CD4-positive, CD25-positive, alpha-beta regulatory T cell (primary cell): ENCODE data around the gene PRDM16. TPM values are rescaled to one million over a fixed set of nuclear protein-coding genes. Genes with fewer than 3 reads are reported as not detected.

ENCODE experiments used
- ATAC-seq, 2 donors: fragments of 150-1000 bp; cut with Tn5 transposase; one replicate each; pipeline ENCODE4 v1.10.0; 2021; ENCODE audit warnings: low read depth in 2 of 2, moderate number of reproducible peaks in 2 of 2, moderate library complexity in 1 of 2
- DNase-seq, 3 donors: peaks; one replicate each; pipeline versions ENCODE4 v3.0.0 to v3.0.0-alpha.2; 2012 to 2022; ENCODE audit warnings: mixed read lengths in 1 of 3
- H3K27ac ChIP-seq: one replicate; pipeline ENCODE4 v1.7.0; 2013; ENCODE audit warnings: mild to moderate bottlenecking, low read length; ENCODE audit not compliant: insufficient read depth, poor library complexity, severe bottlenecking
- H3K27me3 ChIP-seq: one replicate; pipeline ENCODE4 v1.7.0; 2013; ENCODE audit warnings: low read length; ENCODE audit not compliant: control insufficient read depth, insufficient read depth
- H3K36me3 ChIP-seq: one replicate; pipeline ENCODE4 v1.7.0; 2013; ENCODE audit warnings: mild to moderate bottlenecking, low read length, moderate library complexity; ENCODE audit not compliant: control insufficient read depth, insufficient read depth
- H3K4me1 ChIP-seq: 2 replicates; pipeline ENCODE4 v1.7.0; 2013; ENCODE audit warnings: mild to moderate bottlenecking, low read length; ENCODE audit not compliant: insufficient read depth, control insufficient read depth, poor library complexity, severe bottlenecking
- H3K4me3 ChIP-seq: one replicate; pipeline ENCODE4 v1.7.0; 2013; ENCODE audit warnings: low read depth, mild to moderate bottlenecking, low read length, moderate library complexity
- H3K9me3 ChIP-seq, 2 experiments: 1 replicate in 1 of 2; 2 replicates in 1 of 2; pipeline ENCODE4 v1.7.0; 2013; ENCODE audit warnings: low read length in 2 of 2, mild to moderate bottlenecking in 1 of 2, moderate library complexity in 1 of 2; ENCODE audit not compliant: control insufficient read depth in 2 of 2
- H3K27ac Mint-ChIP-seq, 3 donors: one replicate each; pipeline ENCODE4 v1.8.0; 2020 to 2022; ENCODE audit warnings: mild to moderate bottlenecking in 3 of 3, mixed read lengths in 3 of 3, moderate library complexity in 2 of 3
- H3K27me3 Mint-ChIP-seq: one replicate; pipeline ENCODE4 v1.8.0; 2022; ENCODE audit warnings: mild to moderate bottlenecking, mixed read lengths
- H3K36me3 Mint-ChIP-seq: one replicate; pipeline ENCODE4 v1.8.0; 2020; ENCODE audit warnings: mixed read lengths
- H3K4me1 Mint-ChIP-seq, 4 donors: one replicate each; pipeline ENCODE4 v1.8.0; 2020 to 2022; ENCODE audit warnings: mixed read lengths in 4 of 4, mild to moderate bottlenecking in 1 of 4
- H3K4me3 Mint-ChIP-seq, 4 donors: one replicate each; pipeline ENCODE4 v1.8.0; 2020 to 2022; ENCODE audit warnings: mild to moderate bottlenecking in 4 of 4, mixed read lengths in 4 of 4, moderate library complexity in 3 of 4
- H3K9me3 Mint-ChIP-seq, 7 donors: one replicate each; pipeline ENCODE4 v1.8.0; 2020 to 2022; ENCODE audit warnings: mixed read lengths in 7 of 7, mild to moderate bottlenecking in 3 of 7, moderate library complexity in 2 of 7
- polyA plus RNA-seq, 4 donors: library from polyadenylated mRNA; unstranded; fragments of 300-500 nt; fragmentation: Illumina TruSeq; gene quantifications; one replicate each; pipeline ENCODE4 v1.2.3, GENCODE V29; 2021
- total RNA-seq: library from RNA; stranded (reverse); gene quantifications from one replicate; pipeline ENCODE4 v1.2.3, GENCODE V29; 2022

The PRDM16 gene
- total and polyA plus RNA-seq, 5 donors from 2014 or later, result 0.27 TPM; not detected in 4

GRCh38 chr1:3405491-3405890 lies 336.5 kb downstream of the PRDM16 start:
- no peaks in the 10 kb centered on the region for H3K36me3 ChIP-seq
- no peaks in the 10 kb centered on the region for H3K4me1 Mint-ChIP-seq
- no peak overlapping the region for H3K27ac Mint-ChIP-seq
- H3K27me3 ChIP-seq, result no peaks in the 10 kb centered on the region
- no peaks in the 10 kb centered on the region for H3K4me1 ChIP-seq
- peak overlapping the region in 1 of 4 donors; percentile 51 for H3K4me3 Mint-ChIP-seq
- ATAC-seq (no peak), DNase-seq (no peak)
- H3K4me3 ChIP-seq, result no peak overlapping the region
- H3K36me3 Mint-ChIP-seq, result no peaks in the 10 kb centered on the region
- no peak overlapping the region for H3K27ac ChIP-seq
- no peaks in the 10 kb centered on the region for H3K9me3 Mint-ChIP-seq
- no peaks in the 10 kb centered on the region for H3K9me3 ChIP-seq
- no peaks in the 10 kb centered on the region for H3K27me3 Mint-ChIP-seq

DNA sequence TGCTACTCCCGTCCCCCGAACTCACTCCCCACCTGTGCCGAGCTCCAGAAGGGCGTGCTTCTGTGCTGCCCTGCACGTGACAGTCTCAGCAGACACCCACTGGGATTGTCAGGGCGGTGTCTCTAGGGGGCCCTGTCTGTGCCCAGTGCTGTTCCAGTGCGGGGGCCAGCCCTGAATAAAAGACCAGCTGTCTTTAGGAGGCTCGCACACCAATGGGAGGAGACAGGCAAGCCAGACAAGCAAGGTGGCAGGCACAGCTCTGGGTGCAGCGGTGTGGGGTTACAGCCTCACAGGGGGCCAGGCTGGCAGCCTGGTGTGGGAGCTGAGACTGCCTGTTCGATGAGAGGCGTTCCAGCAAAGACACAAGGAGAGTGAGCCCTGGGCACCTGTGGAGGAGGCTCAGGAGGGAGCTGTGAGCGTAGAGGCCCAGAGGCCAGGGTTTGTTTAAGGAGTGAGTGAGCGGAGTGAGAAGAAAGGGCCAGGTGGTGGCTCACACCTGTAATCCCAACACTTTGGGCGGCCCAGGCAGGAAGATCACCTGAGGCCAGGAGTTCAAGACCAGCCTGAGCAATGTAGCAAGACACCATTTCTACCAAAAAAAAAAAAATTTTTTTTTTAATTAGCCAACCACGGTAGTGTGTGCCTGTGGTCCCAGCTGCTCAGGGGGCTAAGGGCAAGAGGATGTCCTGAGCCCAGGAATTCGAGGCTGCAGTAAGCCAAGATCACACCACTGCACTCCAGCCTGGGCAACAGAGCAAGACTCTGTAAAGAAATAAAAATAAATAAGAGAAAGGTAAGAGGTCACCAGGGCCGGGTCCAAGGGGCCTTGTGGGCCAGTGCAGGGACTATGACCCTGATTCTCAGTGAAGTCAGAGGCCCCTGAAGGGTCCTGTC lies 337.2 kb downstream of the PRDM16 start:
- no peaks in the 10 kb centered on the region for H3K9me3 Mint-ChIP-seq
- no peak overlapping the region for H3K27ac ChIP-seq
- H3K4me3 ChIP-seq, result no peak overlapping the region
- H3K27me3 Mint-ChIP-seq, result no peaks in the 10 kb centered on the region
- no peaks in the 10 kb centered on the region for H3K9me3 ChIP-seq
- peaks cover 0 to 2% (median 0%) of the 10 kb centered on the region in 4 donors for H3K4me1 Mint-ChIP-seq
- H3K4me3 Mint-ChIP-seq, result peak overlapping the region in 1 of 4 donors; percentile 51
- ATAC-seq (no peak), DNase-seq (no peak)
- no peaks in the 10 kb centered on the region for H3K4me1 ChIP-seq
- no peaks in the 10 kb centered on the region for H3K27me3 ChIP-seq
- H3K36me3 ChIP-seq, result no peaks in the 10 kb centered on the region
- no peak overlapping the region for H3K27ac Mint-ChIP-seq
- H3K36me3 Mint-ChIP-seq, result no peaks in the 10 kb centered on the region

DNA sequence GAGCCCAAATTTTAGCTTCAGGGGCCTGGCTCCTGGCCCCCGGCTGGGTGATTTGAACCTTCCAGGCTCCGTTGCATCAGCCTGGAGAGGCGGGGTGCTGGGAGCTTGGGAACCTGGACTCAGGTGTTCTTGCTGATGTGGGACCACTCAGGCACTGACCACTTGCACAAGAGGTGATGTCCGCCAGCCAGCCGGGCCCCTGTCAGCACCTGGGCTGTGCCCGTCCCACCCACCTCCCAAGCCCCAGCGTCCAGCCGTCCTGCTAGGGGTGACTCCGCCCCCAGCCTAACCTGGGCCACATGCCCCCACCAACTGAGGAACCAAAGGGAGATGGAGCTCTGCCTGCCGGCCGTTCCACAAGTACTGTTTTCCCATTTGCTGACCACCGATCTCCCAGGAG lies 338.0 kb downstream of the PRDM16 start:
- H3K27me3 ChIP-seq, result no peaks in the 10 kb centered on the region
- H3K27ac Mint-ChIP-seq, result peak overlapping the region in 1 of 3 donors; percentile 5
- H3K27me3 Mint-ChIP-seq, result no peaks in the 10 kb centered on the region
- no peaks in the 10 kb centered on the region for H3K36me3 ChIP-seq
- H3K9me3 ChIP-seq, result no peaks in the 10 kb centered on the region
- peaks cover 0 to 2% (median 0%) of the 10 kb centered on the region in 4 donors for H3K4me1 Mint-ChIP-seq
- H3K4me3 ChIP-seq, result no peak overlapping the region
- H3K36me3 Mint-ChIP-seq, result no peaks in the 10 kb centered on the region
- ATAC-seq (no peak), DNase-seq (no peak)
- no peak overlapping the region for H3K27ac ChIP-seq
- no peak overlapping the region for H3K4me3 Mint-ChIP-seq
- no peaks in the 10 kb centered on the region for H3K9me3 Mint-ChIP-seq
- no peaks in the 10 kb centered on the region for H3K4me1 ChIP-seq

DNA sequence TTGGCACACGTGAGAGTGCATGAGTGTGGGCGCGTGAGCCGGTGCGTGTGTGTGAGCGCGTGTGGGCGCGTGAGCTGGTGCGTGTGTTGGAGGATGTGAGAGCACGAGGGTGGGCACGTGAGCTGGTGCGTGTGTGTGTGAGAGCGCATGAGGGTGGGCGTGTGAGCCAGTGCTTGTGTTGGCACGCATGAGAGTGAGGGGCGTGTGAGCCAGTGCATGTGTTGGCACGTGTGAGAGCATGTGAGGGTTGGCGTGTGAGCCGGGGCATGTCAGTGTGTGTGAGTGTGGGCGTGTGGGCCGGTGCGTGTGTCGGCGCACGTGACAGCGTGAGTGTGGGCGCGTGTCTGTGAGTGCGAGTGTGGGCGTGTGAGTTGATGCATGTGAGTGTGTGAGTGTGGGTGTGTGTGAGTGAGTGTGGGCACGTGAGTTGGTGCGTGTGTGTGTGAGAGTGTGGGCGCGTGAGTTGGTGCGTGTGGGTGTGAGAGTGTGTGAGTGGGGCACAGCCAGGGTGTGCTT lies 339.8 kb downstream of the PRDM16 start:
- H3K27ac Mint-ChIP-seq, result no peak overlapping the region
- no peaks in the 10 kb centered on the region for H3K36me3 Mint-ChIP-seq

DNA sequence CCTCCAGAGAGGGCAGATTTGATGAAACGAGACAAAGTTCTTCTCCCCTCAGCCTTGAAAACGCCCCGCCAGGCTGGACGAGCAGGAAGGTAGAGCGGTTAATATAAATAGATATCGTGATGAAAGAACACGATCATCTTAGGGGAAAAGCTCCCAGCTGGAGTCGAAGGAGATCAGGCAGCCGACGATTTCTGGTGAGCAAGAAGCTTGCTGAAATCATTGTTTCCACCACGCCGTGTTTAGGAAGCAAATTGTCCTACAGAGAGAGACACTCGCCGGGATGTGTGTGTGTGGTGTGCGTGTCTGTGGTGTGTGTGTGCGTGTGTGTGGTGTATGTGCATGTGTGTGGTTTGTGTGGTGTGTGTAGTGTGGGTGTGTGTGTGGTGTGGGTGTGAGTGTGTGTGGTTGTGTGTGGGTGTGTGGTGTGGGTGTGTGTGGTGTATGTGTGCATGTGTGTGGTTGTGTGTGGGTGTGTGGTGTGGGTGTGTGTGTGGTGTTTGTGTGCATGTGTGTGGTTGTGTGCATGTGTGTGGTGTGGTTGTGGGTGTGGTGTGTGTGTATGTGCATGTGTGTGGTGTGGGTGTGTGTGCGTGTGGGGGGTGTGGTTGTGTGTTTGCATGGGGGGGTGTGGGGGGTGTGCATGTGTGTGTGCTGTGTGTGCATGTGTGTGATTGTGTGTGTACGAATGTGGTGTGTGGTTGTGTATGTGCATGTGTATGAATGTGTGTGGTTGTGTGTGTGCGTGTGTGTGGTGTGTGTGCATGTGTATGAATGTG lies 340.6 kb downstream of the PRDM16 start:
- Mint-ChIP-seq H3K36me3 (no peaks in the 10 kb centered on the region), H3K4me3 (no peak overlapping the region), H3K27me3 (no peaks in the 10 kb centered on the region), H3K4me1 (peaks cover 0 to 2% (median 0%) of the 10 kb centered on the region in 4 donors), H3K9me3 (peaks cover 0 to 1% (median 0%) of the 10 kb centered on the region in 7 donors), H3K27ac (no peak overlapping the region)
- Histone ChIP-seq H3K27me3 (no peaks in the 10 kb centered on the region), H3K4me1 (no peaks in the 10 kb centered on the region), H3K4me3 (no peak overlapping the region), H3K27ac (no peak overlapping the region), H3K9me3 (no peaks in the 10 kb centered on the region), H3K36me3 (no peaks in the 10 kb centered on the region)
- ATAC-seq, result no peak
- DNase-seq, result no peak

More for the DNA sequence above, 339.8 kb downstream of the PRDM16 start:
- no peak overlapping the region for H3K4me3 Mint-ChIP-seq
- H3K27ac ChIP-seq, result no peak overlapping the region
- DNase-seq (no peak), ATAC-seq (no peak)
- no peaks in the 10 kb centered on the region for H3K36me3 ChIP-seq
- no peaks in the 10 kb centered on the region for H3K27me3 ChIP-seq
- H3K4me3 ChIP-seq, result no peak overlapping the region
- no peaks in the 10 kb centered on the region for H3K9me3 ChIP-seq
- H3K9me3 Mint-ChIP-seq, result no peaks in the 10 kb centered on the region
- peaks cover 0 to 2% (median 0%) of the 10 kb centered on the region in 4 donors for H3K4me1 Mint-ChIP-seq
- no peaks in the 10 kb centered on the region for H3K27me3 Mint-ChIP-seq
- no peaks in the 10 kb centered on the region for H3K4me1 ChIP-seq

DNA sequence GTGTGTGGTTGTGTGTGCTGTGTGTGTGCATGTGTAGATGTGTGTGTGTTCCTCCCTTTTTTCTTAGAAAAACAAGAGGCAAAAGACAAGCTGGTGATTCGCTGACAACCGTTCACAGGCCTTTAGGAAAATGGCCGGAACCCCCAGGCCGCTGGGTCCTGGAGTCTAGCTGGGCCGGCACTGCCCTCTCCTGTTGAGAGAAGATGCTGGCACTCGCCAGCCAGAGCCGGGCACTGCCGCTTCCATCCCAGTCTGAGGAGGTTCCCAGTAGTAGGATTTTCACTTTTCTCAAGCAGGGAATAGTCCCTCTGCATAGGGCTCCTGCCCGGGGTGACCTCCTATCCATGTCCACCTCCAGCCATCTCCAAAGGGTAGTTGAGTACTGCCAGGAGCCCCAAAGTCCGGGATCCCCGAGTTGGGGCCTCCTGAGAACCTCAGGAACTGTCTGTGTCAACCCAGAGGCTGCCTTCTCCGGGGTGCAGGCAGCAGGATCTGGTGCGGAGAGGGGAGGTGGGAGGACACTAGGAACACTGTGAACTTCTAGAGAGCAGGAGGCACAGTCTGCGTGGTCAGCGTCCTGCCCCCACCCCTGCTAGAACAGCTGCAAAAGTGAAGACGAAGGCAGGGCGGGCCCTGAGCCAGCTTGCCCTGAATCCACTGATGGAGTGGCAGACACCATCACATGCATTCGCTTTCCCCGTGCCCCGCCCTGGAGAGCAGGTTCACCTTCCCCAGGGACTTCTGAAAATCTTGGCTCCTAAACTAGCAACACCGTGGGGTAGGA lies 341.3 kb downstream of the PRDM16 start:
- H3K27me3 Mint-ChIP-seq, result no peaks in the 10 kb centered on the region
- no peaks in the 10 kb centered on the region for H3K27me3 ChIP-seq
- no peak for DNase-seq
- peaks cover 0 to 1% (median 0%) of the 10 kb centered on the region in 7 donors for H3K9me3 Mint-ChIP-seq
- H3K4me1 Mint-ChIP-seq, result peaks cover 0 to 2% (median 0%) of the 10 kb centered on the region in 4 donors
- no peak for ATAC-seq
- H3K4me1 ChIP-seq, result no peaks in the 10 kb centered on the region
- H3K9me3 ChIP-seq, result no peaks in the 10 kb centered on the region
- no peaks in the 10 kb centered on the region for H3K36me3 Mint-ChIP-seq
- H3K4me3 ChIP-seq, result no peak overlapping the region
- H3K27ac Mint-ChIP-seq, result no peak overlapping the region
- no peak overlapping the region for H3K27ac ChIP-seq
- H3K36me3 ChIP-seq, result no peaks in the 10 kb centered on the region
- H3K4me3 Mint-ChIP-seq, result no peak overlapping the region

GRCh38 chr1:3411806-3412205 lies 342.8 kb downstream of the PRDM16 start:
- ATAC-seq (no peak), DNase-seq (no peak)
- Mint-ChIP-seq H3K9me3 (peaks cover 0 to 1% (median 0%) of the 10 kb centered on the region in 7 donors), H3K4me1 (peaks cover 0 to 2% (median 0%) of the 10 kb centered on the region in 4 donors), H3K27ac (no peak overlapping the region), H3K27me3 (no peaks in the 10 kb centered on the region), H3K4me3 (no peak overlapping the region), H3K36me3 (no peaks in the 10 kb centered on the region)
- H3K4me3 ChIP-seq, result no peak overlapping the region
- H3K4me1 ChIP-seq, result no peaks in the 10 kb centered on the region
- peaks cover 0 to 5% of the 10 kb centered on the region in 2 experiments for H3K9me3 ChIP-seq
- H3K36me3 ChIP-seq, result no peaks in the 10 kb centered on the region
- no peaks in the 10 kb centered on the region for H3K27me3 ChIP-seq
- H3K27ac ChIP-seq, result no peak overlapping the region
